Activated CD8-positive, alpha-beta T cell treated with anti-CD3 and anti-CD28 coated beads for 36 hours (primary cell): Measurements from ENCODE around the gene LRRC8A. TPM values are rescaled to one million over a fixed set of nuclear protein-coding genes. Genes with fewer than 3 reads are reported as not detected.

Source experiments
- ATAC-seq: fragments of 200-7000 bp; cut with Tn5 transposase; one replicate; pipeline ENCODE4 v1.10.0; 2021; ENCODE audit warnings: mild to moderate bottlenecking, moderate library complexity
- CTCF ChIA-PET: fragments of 350-600 bp; sonication (Branson Sonifier 250); formaldehyde crosslinking; loops from one replicate; lab custom pipeline; 2021; ENCODE audit warnings: antibody characterized with exemption; lab: Charles Lee
- POLR2A ChIA-PET: fragments of 350-600 bp; sonication (Branson Sonifier 250); formaldehyde crosslinking; loops from one replicate; lab custom pipeline; 2021; ENCODE audit warnings: antibody characterized with exemption; lab: Charles Lee
- DNase-seq: peaks from one replicate; pipeline ENCODE4 v3.0.0-alpha.2; 2020
- H3K27ac Mint-ChIP-seq: one replicate; pipeline ENCODE4 v1.8.0; 2021; ENCODE audit warnings: mild to moderate bottlenecking, mixed read lengths
- H3K27me3 Mint-ChIP-seq: one replicate; pipeline ENCODE4 v1.8.0; 2021; ENCODE audit warnings: mixed read lengths
- H3K36me3 Mint-ChIP-seq: one replicate; pipeline ENCODE4 v1.8.0; 2021; ENCODE audit warnings: low read depth, mixed read lengths
- H3K4me1 Mint-ChIP-seq: one replicate; pipeline ENCODE4 v1.8.0; 2021; ENCODE audit warnings: low read depth, mixed read lengths
- H3K4me3 Mint-ChIP-seq: one replicate; pipeline ENCODE4 v1.8.0; 2021; ENCODE audit warnings: mild to moderate bottlenecking, moderate library complexity, mixed read lengths
- H3K9me3 Mint-ChIP-seq: one replicate; pipeline ENCODE4 v1.8.0; 2021; ENCODE audit warnings: mixed read lengths
- CTCF ChIP-seq: fragments of 200-600 bp; IDR thresholded peaks from one replicate; pipeline ENCODE4 v1.8.0; 2022; ENCODE audit warnings: antibody characterized with exemption, mild to moderate bottlenecking
- intact Hi-C: fragments of 100-400 bp; cut with micrococcal nuclease; formaldehyde crosslinking; loops from one replicate; pipeline ENCODE4 v1.10.0; 2022
- total RNA-seq, 2 experiments: library from RNA; stranded (reverse); gene quantifications; one replicate each; pipeline ENCODE4 v1.2.3, GENCODE V29; 2021

The LRRC8A gene
- total RNA-seq, 2 experiments from 2014 or later: 15.1 to 16.2 TPM

DNA sequence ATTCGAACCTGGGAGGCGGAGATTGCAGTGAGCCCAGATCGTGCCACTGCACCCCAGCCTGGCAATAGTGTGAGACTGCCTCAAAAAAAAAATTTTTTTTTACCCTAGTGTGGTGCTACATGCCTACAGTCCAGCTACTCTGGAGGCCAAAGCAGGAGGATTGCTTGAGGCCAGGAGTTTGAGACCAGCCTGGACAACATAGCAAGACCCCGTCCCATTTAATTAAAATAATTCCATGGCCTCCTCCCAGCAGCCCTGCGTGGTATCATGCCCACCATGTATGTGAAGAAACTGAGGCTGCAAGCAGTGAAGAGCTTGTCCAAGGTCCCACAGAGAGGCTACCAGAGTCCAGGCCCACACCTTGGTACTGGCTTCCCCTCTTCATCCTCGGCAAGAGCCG, 19.4 kb downstream of the LRRC8A start:
- ChIA-PET CTCF (interaction anchor here (1.0 to 1.9 kb wide), 4 partner anchors 26 to 539 kb away, joined by 3 to 7 read pairs (median 4); no protein-coding TSS in a partner anchor), POLR2A (interaction anchor here (0.7 to 2.0 kb wide), 10 partner anchors 9 to 809 kb away, joined by 3 to 15 read pairs (median 4); partner anchors contain the start of genes KYAT1, LRRC8A and PHYHD1)
- DNase-seq: no peak
- Mint-ChIP-seq H3K27me3 (no peaks in the 10 kb centered on the region), H3K4me3 (no peak overlapping the region), H3K4me1 (peaks cover 64% of the 10 kb centered on the region), H3K9me3 (no peaks in the 10 kb centered on the region), H3K27ac (peak overlapping the region; percentile 34), H3K36me3 (peaks cover 12% of the 10 kb centered on the region)
- ATAC-seq: no peak
- intact Hi-C loops: no loop called here
- no peak for TF ChIP-seq CTCF

DNA sequence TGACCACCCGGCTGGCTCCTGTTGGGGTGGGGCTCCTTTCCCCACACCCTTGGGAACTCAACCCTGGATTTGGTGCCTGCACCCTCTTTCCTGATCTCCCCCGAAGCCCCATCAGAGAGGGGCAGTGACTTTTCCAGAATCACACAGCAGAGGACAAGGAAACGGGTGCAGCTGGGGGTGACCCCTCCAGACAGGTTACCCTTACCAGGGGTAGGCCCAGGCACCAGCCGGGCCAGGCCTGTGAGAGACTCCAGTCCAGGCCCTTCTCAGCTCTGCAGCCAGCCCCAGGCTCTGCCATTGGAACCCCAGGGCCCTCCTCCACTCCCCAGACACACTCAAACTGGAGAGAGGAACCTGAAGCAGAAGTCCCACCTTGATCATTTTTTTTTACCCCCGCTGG, 19.9 kb downstream of the LRRC8A start:
- no peaks in the 10 kb centered on the region for H3K27me3 Mint-ChIP-seq
- CTCF ChIA-PET: interaction anchor here (1.1 to 1.9 kb wide), 2 partner anchors 38 to 539 kb away, joined by 3 to 4 read pairs; no protein-coding TSS in a partner anchor
- H3K36me3 Mint-ChIP-seq: peaks cover 11% of the 10 kb centered on the region
- ATAC-seq: peak; percentile 12
- peaks cover 66% of the 10 kb centered on the region for H3K4me1 Mint-ChIP-seq
- H3K27ac Mint-ChIP-seq: peak overlapping the region; percentile 91
- no peak for DNase-seq
- intact Hi-C loops: no loop called here
- H3K4me3 Mint-ChIP-seq: peak overlapping the region; percentile 51
- no peaks in the 10 kb centered on the region for H3K9me3 Mint-ChIP-seq
- POLR2A ChIA-PET: interaction anchor here (0.7 to 2.0 kb wide), 7 partner anchors 9 to 809 kb away, joined by 3 to 15 read pairs (median 4); partner anchors contain the start of genes KYAT1, LRRC8A and PHYHD1
- no peak for TF ChIP-seq CTCF

GRCh38 chr9:128902351-128903078, 20.6 kb downstream of the LRRC8A start:
- peak; percentile 94 for DNase-seq
- Mint-ChIP-seq H3K27ac (peak overlapping the region; percentile 91), H3K9me3 (no peaks in the 10 kb centered on the region), H3K4me1 (peaks cover 64% of the 10 kb centered on the region), H3K27me3 (no peaks in the 10 kb centered on the region), H3K36me3 (peaks cover 12% of the 10 kb centered on the region), H3K4me3 (peak overlapping the region; percentile 51)
- ChIA-PET POLR2A (interaction anchor here (0.6 to 2.0 kb wide), 9 partner anchors 8 to 810 kb away, joined by 3 to 15 read pairs (median 4); partner anchors contain the start of genes KYAT1, LRRC8A and PHYHD1), CTCF (no interaction called here)
- TF ChIP-seq CTCF: no peak
- ATAC-seq: peak; percentile 90
- intact Hi-C loops: no loop called here

DNA sequence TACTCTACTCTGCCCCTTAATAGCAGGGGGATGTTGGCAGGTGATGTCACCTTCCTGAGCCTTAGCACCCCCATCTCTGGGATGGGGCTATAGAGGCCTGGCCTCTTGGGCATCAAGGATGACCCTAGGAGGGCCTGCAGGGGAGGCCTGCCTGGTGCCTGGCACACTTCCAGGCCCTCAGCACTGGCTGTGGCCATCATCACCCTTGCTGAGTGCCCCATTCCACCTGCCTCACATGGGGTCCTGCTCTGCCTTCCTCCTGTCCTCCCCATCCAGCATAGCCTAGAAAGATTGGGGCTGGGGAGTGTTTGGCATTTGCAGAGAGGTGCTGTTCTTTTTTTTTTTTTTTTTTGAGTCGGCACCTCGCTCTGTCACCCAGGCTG, 21.1 kb downstream of the LRRC8A start:
- peaks cover 60% of the 10 kb centered on the region for H3K4me1 Mint-ChIP-seq
- H3K4me3 Mint-ChIP-seq: no peak overlapping the region
- no peak for TF ChIP-seq CTCF
- no peak for DNase-seq
- H3K27me3 Mint-ChIP-seq: no peaks in the 10 kb centered on the region
- no peaks in the 10 kb centered on the region for H3K9me3 Mint-ChIP-seq
- peak overlapping the region; percentile 91 for H3K27ac Mint-ChIP-seq
- intact Hi-C loops: no loop called here
- ChIA-PET POLR2A (interaction anchor here (0.6 to 2.0 kb wide), 4 partner anchors 9 to 246 kb away, joined by 3 to 15 read pairs (median 8); partner anchors contain the start of genes DYNC2I2, KYAT1 and LRRC8A), CTCF (no interaction called here)
- ATAC-seq: peak; percentile 1
- peaks cover 14% of the 10 kb centered on the region for H3K36me3 Mint-ChIP-seq
